Measurements from ENCODE around the gene KRT86.

KRT86 gene

GRCh38 chr12:52356762-52357580 lies 82.5 kb downstream of the KRT86 start:
- no peak for DNase-seq (ENCODE audit: low spot score)

All from CD4-positive, alpha-beta T cell treated with Interleukin-2 at 100 ng/mL for 4 hours (primary cell).